ENCODE measurements around the gene PATJ.
"Not testable (repeated sequence)": the region's sequence is repeated elsewhere in the genome, so short reads cannot be mapped to it uniquely, and the experiment has no call there.

The PATJ gene

DNA sequence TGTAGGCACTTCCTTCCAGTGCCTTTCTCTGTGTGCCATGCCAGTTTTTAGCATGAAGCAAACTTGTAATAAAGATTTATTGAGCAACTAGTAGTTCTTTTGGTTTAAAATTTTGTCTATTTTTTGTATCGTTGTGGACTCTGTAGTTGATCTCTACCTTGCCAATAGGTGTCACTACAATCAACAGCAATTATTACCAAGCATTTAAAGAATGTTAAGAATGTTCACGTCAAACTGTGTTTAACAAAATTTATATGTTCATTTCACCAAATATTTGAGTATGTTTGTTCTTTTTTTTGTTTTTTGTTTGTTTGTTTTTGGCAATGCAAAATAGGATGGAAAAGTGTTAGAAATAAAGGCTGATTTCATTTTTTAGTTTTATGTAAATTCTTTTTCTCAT is 208.1 kb downstream of the PATJ start:
- DNase-seq (ENCODE audit: low read depth, low spot score), result no peak

DNA sequence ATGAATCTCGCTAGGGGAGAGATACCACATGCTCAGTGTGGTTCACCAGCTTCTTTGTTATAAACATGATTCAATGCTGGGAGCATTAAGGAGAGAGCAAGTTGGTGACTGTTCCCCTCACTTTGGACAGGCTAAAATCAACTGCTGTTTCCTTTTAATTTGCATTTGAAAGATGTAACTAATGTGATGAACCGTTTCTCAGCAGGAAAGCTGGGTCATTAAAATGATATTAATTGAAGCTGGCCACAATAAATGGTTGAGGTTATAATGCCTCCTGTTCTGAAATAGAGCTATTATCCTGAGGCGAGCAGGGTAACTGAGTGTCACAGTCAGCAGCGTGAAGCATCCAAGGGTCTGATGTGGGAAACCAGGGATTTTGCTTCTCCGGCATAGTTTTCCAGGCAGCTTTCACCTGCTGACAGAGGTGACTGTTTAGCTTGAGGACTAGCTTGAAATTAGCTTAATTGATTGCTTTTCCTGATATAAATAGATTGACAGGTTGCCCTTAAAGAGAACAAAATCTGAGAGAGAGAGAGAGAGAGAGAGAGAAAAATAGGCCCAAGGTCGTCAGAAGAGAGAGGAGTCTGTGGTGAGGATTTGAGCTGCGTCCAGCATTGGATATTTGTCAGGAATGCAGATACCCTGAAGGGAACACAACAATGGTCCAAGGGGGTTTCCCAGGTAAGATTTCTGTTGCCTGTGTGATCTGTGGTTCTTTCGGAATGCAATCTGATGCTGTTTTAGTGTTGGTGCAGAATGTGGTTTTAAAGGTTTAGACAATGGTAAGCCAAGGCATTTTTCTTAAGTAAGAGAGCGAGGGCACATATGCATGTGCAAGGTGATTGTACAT is 209.7 kb downstream of the PATJ start:
- DNase-seq (ENCODE audit: low read depth, low spot score), result no peak

DNA sequence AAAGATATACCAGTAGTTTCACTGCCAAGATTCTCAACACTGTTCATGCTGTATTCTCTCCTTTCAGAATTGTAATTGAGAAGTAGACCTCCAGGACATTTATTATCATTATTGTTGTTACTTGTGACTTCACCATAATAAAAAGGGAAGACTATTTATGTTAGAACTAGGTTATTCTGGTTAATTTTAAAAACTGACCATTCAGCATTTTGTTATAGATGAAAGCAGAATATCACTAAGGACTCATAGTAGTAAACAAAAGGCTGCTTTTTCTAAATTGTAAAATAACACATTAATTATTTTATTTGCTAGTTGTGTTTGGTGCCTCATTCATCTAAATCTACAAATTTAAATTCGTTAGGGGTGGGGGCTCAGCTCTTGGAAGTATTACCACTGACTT is 210.4 kb downstream of the PATJ start:
- DNase-seq (ENCODE audit: low read depth, low spot score), result no peak

DNA sequence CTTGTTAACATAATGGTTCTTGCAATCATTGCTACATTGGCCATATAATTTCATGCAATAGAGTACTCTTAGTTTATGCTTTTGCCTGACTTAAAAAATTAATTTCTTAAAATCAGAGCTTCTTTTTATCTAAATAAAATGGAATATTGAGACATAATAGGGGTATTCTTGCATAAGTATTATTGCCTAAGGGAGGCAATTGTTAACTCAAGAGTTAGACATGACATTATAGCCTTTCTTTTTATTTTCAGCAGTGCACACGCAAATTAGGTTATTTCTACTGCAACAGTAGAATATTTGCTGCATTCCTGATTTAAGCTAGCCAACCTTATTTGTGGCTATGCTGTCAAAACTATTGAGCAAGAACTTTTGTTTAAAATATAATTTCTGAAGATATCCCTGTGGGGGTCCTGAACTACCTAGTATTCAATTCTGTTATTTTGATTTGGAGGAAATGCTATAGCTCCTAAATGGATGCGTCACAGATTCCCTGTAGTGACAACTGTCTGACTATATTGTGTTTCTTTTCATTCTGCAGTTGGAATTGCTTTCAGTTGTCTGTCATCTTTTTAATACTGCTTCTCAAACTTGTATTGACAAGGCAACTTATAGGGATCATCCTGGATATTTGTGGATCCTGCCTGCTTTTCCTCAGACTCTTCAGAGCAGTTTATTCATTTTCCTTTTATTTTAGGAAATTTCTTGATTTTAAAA is 211.0 kb downstream of the PATJ start:
- no peak for DNase-seq (ENCODE audit: low read depth, low spot score)

DNA sequence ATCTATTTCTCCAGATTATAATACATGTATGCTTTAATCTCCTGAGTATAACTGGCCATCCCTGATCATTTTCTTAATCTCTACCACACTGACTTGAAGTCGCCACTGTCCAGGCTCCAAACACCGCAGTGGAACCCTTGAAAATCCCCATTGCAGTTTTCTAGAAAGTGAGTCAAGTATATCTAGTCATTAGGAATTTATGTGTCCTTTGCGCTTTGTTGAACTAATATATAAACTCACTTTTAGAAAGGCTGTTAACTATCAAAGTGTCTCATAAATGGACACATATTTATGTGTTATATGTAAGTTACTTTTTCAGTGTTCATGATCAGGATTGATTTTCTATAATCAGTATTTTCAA is 211.5 kb downstream of the PATJ start:
- DNase-seq (ENCODE audit: low read depth, low spot score), result no peak

DNA sequence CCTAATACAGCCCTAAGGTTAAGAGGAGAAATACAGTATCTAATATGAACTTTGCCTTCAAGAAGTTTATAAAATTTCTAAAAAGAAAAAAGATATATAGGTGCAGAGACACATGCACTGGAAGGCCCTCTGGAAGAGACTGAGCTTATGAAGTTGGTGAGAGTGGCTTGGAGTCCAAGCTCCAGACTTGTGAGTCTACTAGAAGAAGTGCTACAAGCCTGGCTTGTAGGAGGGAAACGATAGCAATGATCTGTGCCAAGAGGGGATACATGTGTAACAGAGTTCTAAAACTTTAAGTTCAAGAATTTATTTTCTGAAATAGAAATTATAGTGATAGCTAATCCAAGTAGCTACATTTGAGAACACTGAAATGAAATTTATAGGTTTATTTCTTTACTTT is 213.0 kb downstream of the PATJ start:
- DNase-seq (ENCODE audit: low read depth, low spot score), result no peak

DNA sequence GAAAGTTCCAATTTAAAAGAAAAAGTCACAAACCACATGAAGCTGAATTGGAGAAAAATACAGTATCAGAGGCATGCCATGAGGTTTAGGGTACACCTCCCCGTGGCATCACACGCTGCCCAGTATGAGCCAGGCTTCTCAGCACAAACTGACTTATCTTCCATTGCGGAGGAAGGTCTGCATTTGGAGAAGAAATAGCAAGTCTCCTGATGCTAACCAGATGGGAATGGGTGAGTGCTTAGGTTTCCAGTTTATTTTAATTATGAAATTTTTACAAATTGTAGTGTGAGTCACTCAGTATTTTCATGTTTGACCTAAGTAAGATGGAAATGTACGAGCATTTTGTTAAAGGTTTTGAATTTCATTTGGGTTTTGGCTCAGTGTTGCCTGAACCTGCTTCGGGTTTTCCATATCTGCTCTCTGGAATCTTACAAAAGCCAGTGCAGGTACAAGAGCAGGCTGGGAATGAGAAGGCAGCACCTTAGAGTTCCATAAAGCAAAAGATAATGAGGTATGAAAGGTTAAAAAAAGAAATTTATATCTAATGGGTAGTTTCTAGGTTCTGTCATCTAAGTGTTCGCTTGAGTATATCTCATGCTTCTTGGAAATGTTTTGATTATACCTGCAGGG is 213.9 kb downstream of the PATJ start:
- no peak for DNase-seq (ENCODE audit: low read depth, low spot score)

DNA sequence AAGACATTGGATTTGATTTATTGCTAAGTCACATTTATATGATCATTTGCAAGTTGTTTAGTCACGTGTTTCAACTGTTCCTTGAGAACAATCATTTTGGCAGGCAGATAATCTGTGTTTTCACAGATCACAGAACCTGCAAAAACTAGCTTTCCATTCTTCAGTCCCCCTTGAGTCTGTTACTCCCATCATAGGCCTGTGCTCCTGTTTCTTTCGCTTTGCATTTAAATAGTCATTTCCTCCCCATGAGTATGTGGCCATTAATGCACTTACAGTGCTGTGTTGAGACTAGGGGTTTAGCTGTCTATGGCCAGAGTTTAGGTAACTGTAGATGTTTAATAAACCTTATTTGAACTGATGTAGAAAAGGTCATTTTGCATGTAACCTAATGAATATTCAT is 214.5 kb downstream of the PATJ start:
- DNase-seq (ENCODE audit: low read depth, low spot score), result no peak

DNA sequence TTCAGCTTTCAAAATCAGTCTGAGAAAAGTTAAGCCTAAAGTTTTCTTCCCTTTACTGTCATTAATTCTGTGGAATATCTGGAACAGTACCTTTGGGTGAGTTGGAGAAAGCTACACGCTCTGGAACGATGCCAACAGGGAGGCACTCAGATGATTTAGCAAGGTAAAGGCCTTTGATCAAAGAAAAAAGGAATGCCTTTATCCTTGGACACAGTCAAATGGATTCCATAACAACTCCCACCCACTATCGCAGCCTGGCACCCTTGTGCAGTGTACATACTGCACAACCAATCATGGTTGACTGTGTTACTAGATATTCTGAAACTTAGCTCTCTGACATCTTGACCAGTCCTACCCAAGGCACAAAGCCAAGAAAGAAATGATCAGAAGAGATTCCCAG is 218.7 kb downstream of the PATJ start:
- no peak for DNase-seq (ENCODE audit: low read depth, low spot score)

DNA sequence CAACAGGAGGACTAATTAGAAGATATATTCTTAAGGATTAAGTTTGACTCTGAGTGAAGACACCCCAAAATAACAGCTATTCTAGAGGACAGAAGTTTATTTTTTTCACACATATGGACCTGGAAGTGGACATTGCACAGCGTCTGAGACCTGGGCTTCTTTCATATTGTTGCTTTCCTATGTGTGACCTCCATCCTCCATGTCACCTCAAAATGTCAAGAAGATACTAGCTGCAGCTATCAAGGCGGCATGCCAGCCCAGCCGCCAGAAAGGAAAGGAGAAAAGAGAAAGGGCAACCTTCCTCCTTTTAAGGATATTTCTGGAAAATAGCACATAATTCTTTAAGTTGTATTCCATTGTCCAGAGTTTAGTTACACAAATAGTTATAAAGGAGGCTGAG is 220.4 kb downstream of the PATJ start:
- no peak for DNase-seq (ENCODE audit: low read depth, low spot score)

DNA sequence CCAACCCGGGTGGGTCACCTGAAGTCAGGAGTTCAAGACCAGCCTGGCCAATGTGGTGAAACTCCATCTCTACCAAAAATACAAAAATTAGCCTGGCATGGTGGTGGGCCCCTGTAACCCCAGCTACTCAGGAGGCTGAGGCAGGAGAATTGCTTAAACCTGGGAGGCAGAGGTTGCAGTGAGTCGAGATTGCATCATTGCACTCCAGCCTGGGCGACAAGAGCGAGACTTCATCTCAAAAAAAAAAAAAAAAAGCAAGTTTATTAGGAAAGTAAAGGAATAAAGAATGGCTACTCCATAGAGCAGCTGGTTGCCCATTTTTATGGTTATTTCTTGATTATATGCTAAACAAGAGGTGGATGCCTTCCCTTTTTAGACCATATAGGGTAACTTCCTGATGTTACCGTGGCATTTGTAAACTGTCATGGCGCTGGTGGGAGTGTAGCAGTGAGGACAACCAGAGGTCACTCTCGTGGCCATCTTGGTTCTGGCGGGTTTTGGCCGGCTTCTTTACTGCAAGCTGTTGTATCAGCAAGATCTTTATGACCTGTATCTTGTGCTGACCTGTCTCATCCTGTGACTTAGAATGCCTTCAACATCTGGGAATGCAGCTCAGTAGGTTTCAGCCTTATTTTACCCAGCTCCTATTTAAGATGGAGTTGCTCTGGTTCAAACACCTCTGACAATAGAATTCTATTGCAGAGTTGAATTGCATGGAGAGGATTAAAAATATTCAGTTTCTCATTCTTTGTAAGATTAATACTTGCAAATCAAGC is 224.4 kb downstream of the PATJ start:
- DNase-seq (ENCODE audit: low read depth, low spot score), result not testable (repeated sequence)

DNA sequence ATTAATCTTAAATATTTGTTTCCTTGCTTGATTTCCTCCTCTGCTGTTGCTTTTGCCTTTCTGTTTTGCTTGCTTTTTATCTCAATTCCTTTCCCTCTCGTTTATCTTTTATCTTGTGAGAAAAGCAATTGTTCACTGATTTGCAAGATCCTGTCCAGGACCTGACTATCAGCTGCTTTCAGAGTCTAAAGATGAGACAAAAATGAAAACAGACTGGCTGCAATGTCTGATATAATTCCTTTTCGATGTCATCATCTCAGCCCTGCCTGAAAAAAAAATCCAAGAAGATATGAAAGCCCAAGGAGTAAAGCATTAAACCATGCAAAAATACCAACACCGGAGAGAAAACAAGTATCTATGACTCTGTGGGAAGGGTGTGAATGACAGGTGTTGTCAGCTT is 225.5 kb downstream of the PATJ start:
- no peak for DNase-seq (ENCODE audit: low read depth, low spot score)

DNA sequence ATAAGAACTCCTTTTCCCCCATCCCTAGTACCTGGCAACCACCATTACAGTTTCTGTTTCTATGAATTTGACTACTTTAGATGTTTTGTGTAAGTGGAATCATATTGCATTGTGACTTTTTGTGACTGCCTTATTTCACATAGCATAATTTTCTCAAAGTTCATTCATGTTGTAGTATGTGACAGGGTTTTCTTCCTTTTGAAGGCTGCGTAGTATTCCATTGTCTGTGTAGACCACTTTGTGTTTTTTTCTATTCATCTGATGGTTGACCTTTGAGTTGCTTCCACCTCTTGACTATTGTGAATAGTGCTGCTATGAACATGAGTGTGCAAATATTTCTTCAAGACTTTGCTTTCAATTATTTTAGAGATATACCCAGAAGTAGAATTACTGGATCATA is 226.6 kb downstream of the PATJ start:
- DNase-seq (ENCODE audit: low read depth, low spot score), result no peak

DNA sequence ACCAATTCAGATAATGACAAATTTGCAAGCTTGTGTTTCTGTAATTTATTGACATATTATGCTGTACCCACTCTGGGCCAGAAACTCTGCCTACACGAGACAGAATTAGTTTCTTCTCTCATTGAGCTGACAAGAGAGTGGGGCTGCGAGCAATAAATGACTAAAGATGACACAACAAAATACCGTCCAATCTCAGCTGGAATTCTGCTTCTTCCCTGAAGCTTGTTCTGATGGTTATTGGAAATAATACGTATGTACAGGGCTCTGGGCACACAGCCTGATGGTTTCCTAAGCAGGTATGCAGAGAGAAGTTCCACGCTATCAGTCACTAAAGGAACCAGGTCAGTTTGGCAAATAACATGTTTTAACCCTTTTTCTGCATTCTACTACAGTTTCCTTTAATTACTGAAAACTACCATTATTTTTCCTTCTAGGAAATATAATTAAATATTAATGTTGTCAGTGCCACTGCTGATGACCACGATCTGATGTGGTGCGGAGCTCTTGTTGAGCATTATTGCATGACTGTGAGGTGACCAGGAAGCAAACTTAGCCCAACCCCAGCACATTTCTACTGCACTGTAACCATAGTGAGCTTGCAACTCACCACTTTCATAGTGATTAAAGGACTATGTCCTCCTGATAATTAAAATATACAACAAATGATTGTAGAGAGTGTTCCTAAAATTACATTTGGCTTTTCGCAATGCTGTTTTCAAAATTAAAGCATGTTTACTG is 231.0 kb downstream of the PATJ start:
- DNase-seq (ENCODE audit: low read depth, low spot score), result no peak

DNA sequence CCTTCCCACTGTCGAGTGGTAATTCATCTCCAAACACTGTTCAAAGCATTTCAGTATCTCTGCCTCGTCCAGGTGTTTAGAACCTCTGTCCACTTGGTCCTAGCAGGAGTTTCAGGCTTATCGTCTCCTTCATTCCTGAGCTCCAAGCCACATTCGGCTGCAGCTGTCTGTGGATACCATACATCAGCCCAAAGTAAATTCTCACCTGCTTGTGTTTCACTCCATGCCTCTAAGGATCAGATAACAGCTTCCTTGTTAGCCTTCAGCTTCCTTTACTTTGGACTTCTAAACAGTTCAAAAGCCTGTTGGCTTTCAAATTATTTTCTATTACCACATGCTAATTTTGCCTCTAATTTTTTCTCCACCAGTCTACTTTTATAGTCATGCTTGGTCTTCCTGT is 233.4 kb downstream of the PATJ start:
- no peak for DNase-seq (ENCODE audit: low read depth, low spot score)

DNA sequence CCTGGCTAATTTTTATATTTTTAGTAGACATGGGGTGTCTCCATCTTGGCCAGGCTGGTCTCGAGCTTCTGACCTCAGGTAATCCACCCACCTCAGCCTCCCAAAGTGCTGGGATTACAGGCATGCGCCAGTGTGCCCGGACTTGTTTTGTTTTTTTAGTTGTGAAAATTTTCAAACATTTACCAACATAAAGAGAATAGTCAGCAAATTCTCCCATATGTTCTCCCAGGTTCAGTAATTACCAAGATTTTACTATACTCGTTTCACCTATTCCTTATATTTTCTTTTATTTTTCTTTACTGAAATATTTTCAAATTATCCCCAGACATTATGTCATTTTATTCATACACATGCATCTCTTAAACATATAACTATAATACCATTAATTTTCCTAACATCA is 234.3 kb downstream of the PATJ start:
- no peak for DNase-seq (ENCODE audit: low read depth, low spot score)

DNA sequence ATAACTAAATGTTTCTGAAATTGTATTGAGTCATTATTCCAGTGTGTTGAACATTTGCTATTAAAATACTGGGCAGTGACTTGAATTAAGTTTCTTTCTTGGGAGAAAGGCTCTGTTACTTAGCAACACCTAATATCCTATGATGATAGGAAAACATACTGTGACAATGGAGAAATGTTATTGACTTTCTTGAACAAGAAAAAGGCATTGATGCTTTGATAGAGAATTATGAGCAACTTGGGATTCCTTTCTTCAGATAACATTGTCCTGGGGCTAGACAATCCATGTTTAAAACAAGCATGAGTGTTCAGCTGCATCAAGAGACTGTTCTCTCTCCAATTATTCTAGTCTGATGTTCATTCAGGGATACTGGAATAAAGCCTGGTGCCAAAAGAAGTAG is 236.5 kb downstream of the PATJ start:
- DNase-seq (ENCODE audit: low read depth, low spot score), result no peak

DNA sequence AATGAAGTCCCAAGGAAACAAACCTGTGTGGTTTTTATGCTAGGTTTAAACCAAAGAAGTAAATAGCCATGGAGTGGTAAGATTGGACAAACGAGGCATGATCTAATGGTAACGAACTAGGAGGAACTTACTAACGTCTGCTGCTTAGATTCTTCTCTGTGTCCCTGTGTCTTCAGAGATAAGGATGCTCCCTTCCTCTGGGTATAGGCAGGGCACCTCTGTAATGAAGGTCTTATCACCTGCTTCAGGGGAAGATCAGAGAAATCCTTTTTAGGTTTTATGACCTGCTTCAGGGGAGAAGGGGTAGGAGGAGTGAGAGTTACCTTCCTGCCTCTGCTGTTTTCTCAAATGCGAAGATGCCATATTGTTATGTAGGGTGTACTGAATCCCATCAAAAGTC is 237.4 kb downstream of the PATJ start:
- DNase-seq (ENCODE audit: low read depth, low spot score), result no peak

DNA sequence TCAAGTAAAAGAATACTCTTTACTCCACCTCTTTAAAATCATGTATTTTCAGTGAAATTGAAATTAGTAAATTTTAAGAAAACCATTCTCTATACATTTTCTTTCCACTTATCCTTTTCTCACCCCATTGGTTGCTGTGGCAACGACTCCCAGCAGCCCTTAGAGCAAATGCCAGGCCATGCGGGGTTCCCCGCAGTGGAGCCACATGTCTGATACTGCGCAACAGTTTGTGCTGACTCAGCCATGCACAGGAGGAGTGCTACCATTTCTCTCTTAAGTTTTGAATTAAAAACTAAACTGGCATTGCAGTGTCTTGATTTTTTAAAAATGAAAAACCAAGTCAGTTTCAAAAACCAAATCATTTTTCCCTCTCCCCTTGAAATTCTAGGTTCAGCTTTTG is 238.3 kb downstream of the PATJ start:
- no peak for DNase-seq (ENCODE audit: low read depth, low spot score)

DNA sequence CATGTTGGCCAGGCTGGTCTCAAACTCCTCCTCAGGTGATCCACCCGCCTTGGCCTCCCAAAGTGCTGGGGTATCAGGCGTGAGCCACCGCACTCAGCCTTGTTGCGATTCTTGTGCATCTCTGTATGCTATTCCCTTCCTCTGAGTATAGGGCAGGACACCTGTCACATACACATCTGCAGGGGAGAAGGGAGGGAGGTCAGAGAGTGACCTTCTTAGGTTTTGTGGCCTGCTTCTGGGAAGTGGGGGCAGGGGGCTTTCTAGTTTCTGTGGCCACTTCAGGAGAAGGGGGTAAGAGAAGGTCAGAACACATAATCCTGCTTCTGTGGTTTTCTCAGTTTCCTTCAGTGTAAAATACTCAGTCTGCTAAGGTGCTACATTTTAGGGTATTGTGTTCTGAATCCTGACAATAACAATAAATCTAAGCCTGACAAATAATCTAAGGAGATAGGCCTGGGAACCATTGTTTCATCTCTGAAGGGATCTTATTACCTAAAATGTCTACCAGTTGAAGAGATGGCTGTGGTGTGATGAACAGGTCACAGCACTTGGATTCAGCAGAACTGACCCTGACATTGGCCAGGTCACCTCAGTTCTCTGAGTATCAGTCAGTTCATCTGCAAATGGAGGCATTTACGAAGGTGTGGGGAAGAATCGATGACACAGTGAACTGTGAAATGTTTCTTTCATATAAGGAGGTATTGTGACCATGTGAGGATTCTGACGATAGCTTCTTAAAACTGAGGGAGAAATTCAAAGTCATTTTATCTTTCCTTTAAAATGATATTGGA is 239.8 kb downstream of the PATJ start:
- no peak for DNase-seq (ENCODE audit: low read depth, low spot score)

DNA sequence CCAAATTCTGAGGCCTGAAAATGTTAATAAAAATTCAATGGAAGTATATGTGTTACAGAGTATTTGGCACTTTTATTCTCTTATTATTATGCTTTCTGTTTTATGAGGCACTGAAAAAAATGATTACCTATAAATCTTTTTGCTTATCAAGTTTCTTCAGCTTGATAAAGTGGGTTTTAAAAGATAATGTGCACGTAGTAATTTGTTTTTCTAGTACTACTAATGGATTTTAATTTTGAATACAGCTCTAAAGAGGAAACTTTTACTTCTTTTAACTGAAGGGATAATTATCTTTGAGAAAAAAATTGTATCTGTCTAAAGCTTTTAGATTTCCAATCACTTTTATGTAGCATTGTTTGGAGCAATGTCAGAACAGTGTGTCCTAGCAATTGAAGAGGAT is 241.0 kb downstream of the PATJ start:
- DNase-seq (ENCODE audit: low read depth, low spot score), result no peak

All from activated naive CD8-positive, alpha-beta T cell treated with anti-CD3 and anti-CD28 coated beads, Interleukin-2, amount 50 U/mL, for 16 hours (primary cell).